ENCODE measurements around the gene INSYN2A. TPM values are rescaled to one million over a fixed set of nuclear protein-coding genes. Genes with fewer than 3 reads are reported as not detected.
A peak's percentile ranks its signal among the peaks of the same experiment; 100 is the strongest.

Gene INSYN2A
- total RNA-seq, 1 donor from 2014 or later, result 0.19 TPM

DNA sequence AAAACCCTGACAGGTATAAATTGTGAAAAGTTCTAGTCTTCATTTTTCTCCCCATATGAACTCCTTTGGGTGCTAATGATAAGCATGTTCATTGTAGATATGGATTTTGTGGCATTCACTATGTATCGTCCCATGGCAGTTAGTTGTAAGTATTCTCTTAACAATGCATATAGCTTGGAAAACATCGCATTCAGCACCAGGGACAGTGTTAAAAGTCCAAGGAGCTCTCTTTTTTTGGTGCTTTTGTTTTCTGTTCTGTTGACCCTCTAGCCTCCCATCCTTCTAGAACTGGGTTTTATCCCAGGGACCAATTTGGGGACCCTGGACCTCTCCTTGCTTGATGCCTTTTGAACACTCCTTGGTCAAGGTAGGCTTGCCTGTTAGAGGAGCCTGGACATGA is 37.7 kb downstream of the INSYN2A start:
- intact Hi-C loops (cut with DNase I), result no loop called here
- DNase-seq (ENCODE audit: low spot score), result peak; percentile 49

DNA sequence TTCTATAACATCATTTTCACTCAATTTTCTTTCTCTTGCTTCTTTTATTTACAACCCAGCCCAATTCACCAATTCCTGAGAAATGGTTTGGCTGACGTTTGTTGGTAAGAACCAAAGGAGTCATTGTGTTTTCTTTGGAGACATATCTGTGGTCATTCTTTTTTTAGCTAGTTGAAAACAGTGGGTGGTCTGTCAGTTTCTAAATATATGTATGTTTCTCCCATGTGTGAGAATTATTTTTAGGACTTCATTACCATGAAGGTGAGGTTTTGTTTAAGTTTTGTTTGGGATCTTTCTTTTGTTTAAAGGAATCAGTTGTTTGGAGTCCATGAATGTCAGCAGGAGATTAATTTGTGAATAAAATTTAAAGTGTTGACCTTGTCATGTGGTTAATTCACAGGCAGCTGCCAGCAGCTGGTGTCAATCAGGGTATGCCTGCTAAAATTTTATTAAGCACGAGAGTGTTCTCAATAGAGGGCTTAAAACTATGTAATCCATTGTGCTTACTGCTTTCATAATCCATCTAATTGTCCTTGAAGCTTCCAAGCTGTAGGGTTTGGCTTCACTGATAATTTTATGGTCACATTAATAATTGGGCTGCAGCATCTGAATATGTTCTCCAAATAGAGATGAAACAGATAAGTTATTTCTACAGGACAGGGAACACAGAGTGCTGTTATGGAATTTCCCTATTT is 38.7 kb downstream of the INSYN2A start:
- intact Hi-C loops (cut with DNase I), result no loop called here
- DNase-seq (ENCODE audit: low spot score), result no peak

DNA sequence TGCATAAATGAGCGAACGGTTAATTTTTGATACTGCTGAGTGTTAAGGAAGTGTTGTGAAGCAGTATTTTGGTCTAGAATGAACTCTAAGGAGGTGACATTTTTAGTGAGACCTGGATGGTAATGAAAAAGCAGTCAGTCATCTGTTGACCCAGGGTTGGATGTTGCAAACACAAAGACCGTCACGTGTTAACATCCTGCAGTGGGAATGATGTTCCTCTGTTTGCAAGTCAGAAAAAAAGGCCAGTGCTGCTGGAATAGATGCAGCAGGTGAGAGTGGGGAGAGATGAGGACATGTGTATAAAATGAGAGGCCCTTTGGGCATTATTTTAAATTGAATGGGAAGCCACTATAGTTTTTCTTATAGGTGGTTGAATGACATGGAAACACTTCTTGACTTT is 39.3 kb downstream of the INSYN2A start:
- intact Hi-C loops (cut with DNase I), result no loop called here
- DNase-seq (ENCODE audit: low spot score), result no peak

DNA sequence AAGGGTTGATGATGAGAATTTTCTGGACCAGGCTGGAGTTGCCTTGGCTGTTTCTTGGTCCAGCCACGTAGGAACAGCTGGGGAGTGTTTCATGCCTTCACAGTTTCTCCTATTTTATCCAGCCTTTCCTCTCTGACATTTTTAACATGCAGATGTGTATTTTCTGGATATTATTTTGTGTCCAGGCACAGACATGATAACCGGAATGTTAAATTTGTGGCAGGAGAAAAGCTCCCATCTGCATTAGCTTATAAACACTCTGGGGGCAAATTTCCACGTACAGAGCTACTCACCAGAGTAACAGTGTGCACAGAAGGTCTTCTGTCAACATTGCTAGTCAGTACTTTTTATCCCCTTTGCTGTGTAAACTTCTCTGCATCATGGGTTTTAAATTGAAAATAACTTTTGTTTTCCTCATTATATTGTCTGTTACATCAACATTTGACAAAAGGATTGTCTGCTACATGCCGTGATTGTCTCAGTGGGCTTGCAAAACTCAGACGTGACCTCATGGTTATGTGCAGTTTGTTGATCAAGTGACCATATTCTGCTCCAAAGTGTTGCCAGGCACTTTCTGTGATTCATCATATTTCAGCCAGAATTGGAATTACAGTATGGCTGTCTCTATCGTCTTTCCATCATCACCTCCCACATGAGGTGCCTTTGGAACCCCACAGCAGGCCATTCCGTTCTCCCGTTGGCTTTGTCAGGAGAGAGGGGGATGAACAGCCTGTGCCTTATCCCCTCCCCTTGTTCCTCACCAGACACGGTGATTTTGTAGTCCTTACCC is 41.4 kb downstream of the INSYN2A start:
- peak; percentile 27 for DNase-seq (ENCODE audit: low spot score)
- intact Hi-C loops (cut with DNase I), result no loop called here

DNA sequence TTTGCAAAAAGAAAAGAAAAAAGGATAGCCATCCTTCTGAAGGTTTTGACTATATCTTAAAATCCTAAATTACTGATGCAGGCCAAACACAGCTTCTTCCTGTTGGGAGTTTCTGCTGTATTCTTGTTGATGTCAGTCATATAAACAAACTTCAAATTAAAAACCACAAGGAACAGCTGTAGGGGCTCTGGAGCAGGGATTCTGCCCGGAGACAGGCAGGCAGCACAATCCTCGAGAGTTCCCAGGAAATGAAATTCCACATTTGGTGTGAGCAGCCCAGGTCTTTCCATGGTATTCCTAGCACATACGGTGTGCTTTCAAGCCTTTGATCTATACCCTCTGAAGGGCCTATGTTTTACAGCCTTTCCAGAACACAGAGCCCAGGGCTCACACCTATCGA is 43.2 kb downstream of the INSYN2A start:
- intact Hi-C loops (cut with DNase I), result no loop called here
- DNase-seq (ENCODE audit: low spot score), result peak; percentile 31

DNA sequence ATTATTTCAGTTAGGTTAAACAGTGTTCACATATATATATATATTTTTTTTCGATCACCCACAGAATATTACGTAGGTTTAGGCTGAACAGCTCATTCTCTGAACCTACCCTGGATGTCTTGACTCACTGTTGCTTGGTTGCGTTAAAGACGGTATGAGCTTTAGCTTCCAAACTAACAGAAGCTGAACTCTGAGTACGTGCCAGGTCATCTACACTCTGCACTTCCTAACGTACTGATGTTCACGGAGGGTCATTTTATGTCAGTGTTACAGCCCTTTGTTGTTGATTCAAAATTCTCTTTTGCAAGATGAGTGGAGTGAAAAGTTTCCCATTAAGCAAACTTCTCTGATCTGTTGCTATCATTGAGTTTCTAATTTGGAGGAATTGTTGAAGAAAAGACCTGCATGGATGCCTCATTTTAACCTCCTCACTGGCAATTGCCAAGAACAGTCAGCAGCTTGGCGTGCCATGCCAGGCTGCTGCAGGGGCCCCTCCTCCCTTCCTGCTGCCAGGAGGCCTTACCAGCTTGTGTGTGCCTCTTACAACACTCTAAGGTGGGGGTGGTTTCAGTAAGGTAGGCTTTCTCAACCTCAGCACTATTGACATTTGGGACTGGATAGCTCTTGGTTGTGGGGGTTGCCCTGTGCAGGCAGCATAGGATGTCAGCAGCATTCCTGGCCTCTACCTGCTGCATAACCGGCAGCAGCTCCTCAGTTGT is 44.3 kb downstream of the INSYN2A start:
- intact Hi-C loops (cut with DNase I), result no loop called here
- peak; percentile 59 for DNase-seq (ENCODE audit: low spot score)

DNA sequence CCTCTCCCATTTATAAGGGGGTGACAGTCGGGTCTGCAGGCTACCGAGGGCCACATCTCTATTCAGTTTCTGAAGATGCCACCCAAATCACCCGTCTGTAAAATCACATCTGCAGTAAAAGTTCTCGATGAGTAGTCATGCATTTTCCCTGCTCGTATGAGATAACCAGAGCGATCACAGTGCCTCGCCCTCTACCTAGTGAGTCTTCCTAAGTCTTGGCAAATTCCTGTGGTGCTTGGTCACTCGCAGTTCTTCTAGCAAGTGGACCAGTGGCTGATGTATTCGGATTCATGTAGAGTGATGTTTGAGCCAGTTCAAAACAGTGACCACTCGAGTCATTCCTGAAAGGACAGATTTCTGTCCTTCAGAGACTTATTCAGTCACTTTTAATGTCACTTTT is 44.9 kb downstream of the INSYN2A start:
- no peak for DNase-seq (ENCODE audit: low spot score)
- intact Hi-C loops (cut with DNase I), result no loop called here

DNA sequence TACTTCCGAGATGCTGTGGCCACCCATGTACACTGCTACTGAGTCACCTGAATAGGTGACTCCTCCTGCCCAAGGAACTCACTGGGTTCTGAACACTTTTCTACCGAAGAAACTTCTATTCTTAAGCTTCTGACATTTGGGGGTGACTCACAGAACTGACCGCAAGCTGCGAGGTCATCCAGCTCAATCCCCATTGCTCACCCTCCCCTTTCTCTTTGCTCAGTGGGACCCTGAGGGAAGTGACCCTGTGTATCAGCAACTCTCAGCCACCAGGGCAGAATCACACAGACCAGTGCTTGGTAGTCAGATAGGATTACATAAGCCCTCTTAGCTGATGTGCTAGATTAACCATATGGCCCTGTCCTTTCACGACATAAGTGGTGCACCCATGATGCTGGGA is 46.3 kb downstream of the INSYN2A start:
- intact Hi-C loops (cut with DNase I), result no loop called here
- peak; percentile 57 for DNase-seq (ENCODE audit: low spot score)

DNA sequence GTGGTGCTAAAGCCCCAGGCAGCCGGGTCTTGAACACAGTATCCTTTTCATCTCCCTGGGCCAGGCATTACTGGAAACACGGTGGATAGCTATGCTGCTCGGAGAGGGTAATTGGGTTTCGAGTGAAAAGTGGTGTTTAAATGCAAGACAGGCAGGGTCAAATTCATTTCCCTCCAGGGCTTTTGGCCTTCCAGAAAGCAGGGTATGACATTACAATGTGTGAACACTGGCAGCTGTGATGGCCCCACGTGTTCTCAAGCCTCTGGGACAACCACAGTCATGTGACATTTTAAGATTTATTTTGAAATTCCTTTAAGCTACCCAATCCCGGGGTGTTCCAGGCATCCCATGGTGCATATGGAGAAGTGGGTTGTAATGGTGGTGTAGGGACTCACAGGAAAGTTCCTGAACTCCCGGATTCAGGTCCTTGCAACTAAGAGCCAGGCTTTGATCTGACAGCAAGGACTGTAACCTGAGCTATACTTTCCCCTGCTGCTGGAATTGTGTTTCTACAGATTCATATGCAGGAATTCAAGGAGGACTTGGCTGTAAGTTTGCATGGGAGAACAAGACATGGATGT is 46.8 kb downstream of the INSYN2A start:
- DNase-seq (ENCODE audit: low spot score), result no peak
- intact Hi-C loops (cut with DNase I), result no loop called here

DNA sequence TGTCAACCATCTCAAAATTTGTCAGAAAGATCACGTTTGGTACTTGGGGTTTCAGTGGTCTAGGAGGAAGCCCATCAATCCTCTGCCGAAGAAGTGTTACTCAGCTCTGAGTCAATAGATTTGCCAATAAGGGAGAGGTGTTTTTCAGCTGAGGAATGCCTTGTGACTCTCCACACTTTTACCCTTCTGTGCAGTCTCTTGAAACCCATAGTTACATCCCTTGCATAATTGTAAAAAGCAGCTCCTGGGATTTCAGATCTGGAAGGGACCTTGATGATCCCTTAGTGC is 47.5 kb downstream of the INSYN2A start:
- no peak for DNase-seq (ENCODE audit: low spot score)
- intact Hi-C loops (cut with DNase I), result no loop called here

DNA sequence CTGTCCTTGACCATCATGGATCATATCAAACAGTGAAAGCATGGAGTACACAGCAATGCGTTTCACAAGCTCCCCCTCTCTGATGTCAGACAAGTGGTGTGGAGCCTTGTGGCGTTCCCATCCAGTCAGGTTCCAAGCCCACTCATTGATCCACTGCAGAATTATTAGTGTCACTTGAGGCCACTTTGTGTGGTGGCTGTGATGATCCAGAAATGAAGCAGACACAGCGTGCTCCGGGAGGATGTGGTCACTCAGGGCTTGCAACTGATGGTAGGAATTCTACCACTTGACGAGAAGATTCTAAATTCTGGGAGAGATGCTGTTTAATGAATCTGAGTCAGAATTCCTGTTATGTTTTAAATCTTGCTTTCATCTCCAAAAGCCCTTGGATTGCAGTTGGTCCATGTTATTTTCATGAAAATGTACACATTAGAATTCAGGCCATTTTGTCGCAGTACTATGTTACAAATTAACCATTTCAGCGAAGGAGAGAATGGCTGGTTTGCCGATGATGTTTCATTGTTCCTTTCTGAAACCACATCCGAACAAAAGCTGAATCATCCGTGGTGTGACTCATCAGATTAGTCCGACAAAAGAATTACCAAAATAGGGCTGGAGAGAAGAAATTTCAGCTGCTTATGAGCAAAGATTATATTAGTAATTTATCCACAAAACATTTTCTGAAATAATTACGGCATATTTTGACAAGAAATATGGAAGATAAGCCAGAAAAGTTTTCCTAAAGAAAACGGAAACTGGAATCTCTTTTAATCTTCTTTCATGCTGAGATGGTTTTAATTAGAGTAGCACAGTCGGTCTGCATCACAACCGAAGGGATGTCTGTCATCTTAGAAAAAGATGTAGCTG is 48.1 kb downstream of the INSYN2A start:
- DNase-seq (ENCODE audit: low spot score), result no peak

DNA sequence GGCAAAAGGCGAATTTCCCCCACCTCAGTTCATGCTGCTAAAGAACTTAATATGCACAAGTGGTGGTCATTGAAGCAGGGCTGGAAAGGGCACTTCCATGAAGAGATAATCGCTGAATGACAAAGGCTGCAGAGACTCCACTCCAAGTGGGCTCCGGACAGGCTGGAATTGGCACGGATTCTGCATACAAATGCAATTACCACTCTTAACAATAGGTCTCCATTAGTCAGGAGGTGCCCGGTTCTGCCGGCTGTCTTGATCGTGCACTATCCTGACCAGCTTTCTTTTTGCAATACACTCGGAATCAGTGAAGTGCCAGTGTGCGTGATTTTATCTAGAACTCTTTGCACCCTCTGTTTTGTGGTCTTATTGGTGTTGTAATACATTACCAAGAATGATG is 49.7 kb downstream of the INSYN2A start:
- no peak for DNase-seq (ENCODE audit: low spot score)
- intact Hi-C loops (cut with DNase I), result no loop called here

More for the DNA sequence above, 48.1 kb downstream of the INSYN2A start:
- intact Hi-C loops (cut with DNase I), result no loop called here

All from cardiac septum (tissue), 1 donor.